IMR-90 (cell line): ENCODE measurements around the gene SCML2.

Experiments used
- POLR2A ChIP-seq: IDR thresholded peaks from 2 replicates; pipeline ENCODE4 v1.6.1; 2012; ENCODE audit warnings: mild to moderate bottlenecking, low read depth, low read length
- RAD21 ChIP-seq: IDR thresholded peaks from 2 replicates; pipeline ENCODE4 v1.6.1; 2012; ENCODE audit warnings: low read length, improper control_type of control experiment
- TF ChIP-seq, protein P1 (sequence below): conservative IDR thresholded peaks from 2 replicates; pipeline ENCODE4 v1.5.1; 2012; ENCODE audit warnings: mild to moderate bottlenecking, low read depth, low read length, improper control_type of control experiment
- TF ChIP-seq, protein P2 (sequence below): fragments of 150-350 bp; IDR thresholded peaks from 2 replicates; pipeline ENCODE4 v1.6.1; 2016; ENCODE audit warnings: low read depth, mild to moderate bottlenecking, low read length, moderate library complexity, borderline replicate concordance

DNA sequence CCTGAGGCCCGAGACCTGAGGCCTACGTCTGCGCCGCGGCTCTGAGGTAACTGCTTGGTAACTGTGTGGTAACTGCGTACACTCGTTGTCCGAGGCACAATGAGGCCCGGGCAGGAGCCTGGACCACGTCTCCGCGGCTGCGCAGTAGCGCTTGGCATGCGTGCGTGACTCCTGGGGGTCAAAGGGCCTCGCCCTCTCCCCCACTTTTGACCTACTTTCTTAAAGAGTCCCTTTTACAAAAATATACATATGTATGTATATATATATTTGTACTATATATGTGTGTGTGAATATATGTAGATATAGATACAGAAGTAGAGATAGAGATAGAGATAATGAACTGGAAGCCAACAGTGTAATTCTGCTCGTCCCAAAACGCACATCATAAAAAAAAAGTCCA lies 133.7 kb downstream of the SCML2 start, which contains the start of gene BEND2:
- TF ChIP-seq POLR2A, result no peak
- TF ChIP-seq, protein P1, sequence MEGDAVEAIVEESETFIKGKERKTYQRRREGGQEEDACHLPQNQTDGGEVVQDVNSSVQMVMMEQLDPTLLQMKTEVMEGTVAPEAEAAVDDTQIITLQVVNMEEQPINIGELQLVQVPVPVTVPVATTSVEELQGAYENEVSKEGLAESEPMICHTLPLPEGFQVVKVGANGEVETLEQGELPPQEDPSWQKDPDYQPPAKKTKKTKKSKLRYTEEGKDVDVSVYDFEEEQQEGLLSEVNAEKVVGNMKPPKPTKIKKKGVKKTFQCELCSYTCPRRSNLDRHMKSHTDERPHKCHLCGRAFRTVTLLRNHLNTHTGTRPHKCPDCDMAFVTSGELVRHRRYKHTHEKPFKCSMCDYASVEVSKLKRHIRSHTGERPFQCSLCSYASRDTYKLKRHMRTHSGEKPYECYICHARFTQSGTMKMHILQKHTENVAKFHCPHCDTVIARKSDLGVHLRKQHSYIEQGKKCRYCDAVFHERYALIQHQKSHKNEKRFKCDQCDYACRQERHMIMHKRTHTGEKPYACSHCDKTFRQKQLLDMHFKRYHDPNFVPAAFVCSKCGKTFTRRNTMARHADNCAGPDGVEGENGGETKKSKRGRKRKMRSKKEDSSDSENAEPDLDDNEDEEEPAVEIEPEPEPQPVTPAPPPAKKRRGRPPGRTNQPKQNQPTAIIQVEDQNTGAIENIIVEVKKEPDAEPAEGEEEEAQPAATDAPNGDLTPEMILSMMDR, result no peak
- TF ChIP-seq RAD21, result no peak
- TF ChIP-seq, protein P2, sequence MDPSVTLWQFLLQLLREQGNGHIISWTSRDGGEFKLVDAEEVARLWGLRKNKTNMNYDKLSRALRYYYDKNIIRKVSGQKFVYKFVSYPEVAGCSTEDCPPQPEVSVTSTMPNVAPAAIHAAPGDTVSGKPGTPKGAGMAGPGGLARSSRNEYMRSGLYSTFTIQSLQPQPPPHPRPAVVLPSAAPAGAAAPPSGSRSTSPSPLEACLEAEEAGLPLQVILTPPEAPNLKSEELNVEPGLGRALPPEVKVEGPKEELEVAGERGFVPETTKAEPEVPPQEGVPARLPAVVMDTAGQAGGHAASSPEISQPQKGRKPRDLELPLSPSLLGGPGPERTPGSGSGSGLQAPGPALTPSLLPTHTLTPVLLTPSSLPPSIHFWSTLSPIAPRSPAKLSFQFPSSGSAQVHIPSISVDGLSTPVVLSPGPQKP, result no peak
